Thoracic aorta (tissue), 2 donors: Measurements from ENCODE around the gene TMED8. TPM values are rescaled to one million over a fixed set of nuclear protein-coding genes. Genes with fewer than 3 reads are reported as not detected.
"Not testable (repeated sequence)": the region's sequence is repeated elsewhere in the genome, so short reads cannot be mapped to it uniquely, and the experiment has no call there.

Experiments used
- ATAC-seq: fragments of 150-250 bp; one replicate; pipeline ENCODE4 v1.8.0; 2017; ENCODE audit warnings: low read depth; ENCODE audit not compliant: insufficient number of reproducible peaks, low FRiP score
- DNase-seq: peaks from one replicate; pipeline ENCODE4 v3.0.0-alpha.2; 2020; ENCODE audit warnings: low spot score
- H3K27ac ChIP-seq, 2 donors: fragments of 200-600 bp; sonication (generic); 1 replicate in 1 of 2; 2 replicates in 1 of 2; pipeline ENCODE4 v1.5.1; 2016; ENCODE audit warnings: mild to moderate bottlenecking in 2 of 2, moderate library complexity in 2 of 2
- H3K27me3 ChIP-seq: fragments of 200-600 bp; sonication (generic); replicated peaks from 2 replicates; pipeline ENCODE4 v1.6.0; 2016; ENCODE audit warnings: mild to moderate bottlenecking; ENCODE audit not compliant: insufficient read depth
- H3K36me3 ChIP-seq: fragments of 200-600 bp; sonication (generic); one replicate; pipeline ENCODE4 v1.5.1; 2016
- H3K4me1 ChIP-seq, 2 donors: fragments of 200-600 bp; sonication (generic); 1 replicate in 1 of 2; 2 replicates in 1 of 2; pipeline versions ENCODE4 v1.5.1 to v1.6.0; 2016; ENCODE audit warnings: low read depth in 2 of 2, mild to moderate bottlenecking in 1 of 2; ENCODE audit not compliant: control insufficient read depth in 1 of 2
- H3K4me3 ChIP-seq: fragments of 200-600 bp; sonication (generic); 2 replicates; pipeline ENCODE4 v1.5.1; 2016; ENCODE audit warnings: mild to moderate bottlenecking
- H3K9me3 ChIP-seq: fragments of 200-600 bp; sonication (generic); 2 replicates; pipeline ENCODE4 v1.5.1; 2016
- total RNA-seq, 2 donors: library from RNA; depleted of rRNA; stranded (reverse); fragments of >200 nt; gene quantifications; one replicate each; pipeline versions ENCODE4 v1.1.0 to v1.2.3, GENCODE V29; 2016
- TF ChIP-seq, protein P1 (sequence below): fragments of 200-600 bp; sonication (generic); IDR thresholded peaks from one replicate; pipeline ENCODE4 v1.5.1; 2019; ENCODE audit warnings: antibody characterized with exemption

TMED8 gene
- total RNA-seq, 2 donors from 2014 or later, result 10.0 to 12.0 TPM

DNA sequence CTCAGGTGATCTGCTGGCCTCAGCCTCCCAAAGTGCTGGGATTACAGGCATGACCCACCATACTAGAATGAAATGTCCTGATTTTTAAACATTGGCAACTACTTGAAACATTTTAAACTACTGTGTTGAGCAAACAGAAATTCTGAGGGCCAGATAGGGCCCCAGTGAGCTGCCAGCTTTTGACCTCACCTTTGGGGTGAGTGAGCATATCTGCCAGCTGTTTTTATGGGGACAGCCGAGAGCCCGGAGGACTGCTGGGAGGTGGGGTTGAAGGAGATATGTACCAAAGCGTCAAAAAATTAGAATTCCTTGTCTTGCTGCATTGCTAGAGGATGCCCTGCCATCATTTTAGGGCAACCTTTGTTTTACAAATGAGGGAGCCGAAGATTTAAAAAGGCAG is 53.3 kb downstream of the TMED8 start:
- Histone ChIP-seq H3K27me3 (no peaks in the 10 kb centered on the region), H3K4me1 (peaks cover 9 to 19% of the 10 kb centered on the region in 2 donors), H3K27ac (no peak overlapping the region), H3K9me3 (no peaks in the 10 kb centered on the region), H3K4me3 (no peak overlapping the region), H3K36me3 (no peaks in the 10 kb centered on the region)
- ATAC-seq, result no peak
- TF ChIP-seq, protein P1, sequence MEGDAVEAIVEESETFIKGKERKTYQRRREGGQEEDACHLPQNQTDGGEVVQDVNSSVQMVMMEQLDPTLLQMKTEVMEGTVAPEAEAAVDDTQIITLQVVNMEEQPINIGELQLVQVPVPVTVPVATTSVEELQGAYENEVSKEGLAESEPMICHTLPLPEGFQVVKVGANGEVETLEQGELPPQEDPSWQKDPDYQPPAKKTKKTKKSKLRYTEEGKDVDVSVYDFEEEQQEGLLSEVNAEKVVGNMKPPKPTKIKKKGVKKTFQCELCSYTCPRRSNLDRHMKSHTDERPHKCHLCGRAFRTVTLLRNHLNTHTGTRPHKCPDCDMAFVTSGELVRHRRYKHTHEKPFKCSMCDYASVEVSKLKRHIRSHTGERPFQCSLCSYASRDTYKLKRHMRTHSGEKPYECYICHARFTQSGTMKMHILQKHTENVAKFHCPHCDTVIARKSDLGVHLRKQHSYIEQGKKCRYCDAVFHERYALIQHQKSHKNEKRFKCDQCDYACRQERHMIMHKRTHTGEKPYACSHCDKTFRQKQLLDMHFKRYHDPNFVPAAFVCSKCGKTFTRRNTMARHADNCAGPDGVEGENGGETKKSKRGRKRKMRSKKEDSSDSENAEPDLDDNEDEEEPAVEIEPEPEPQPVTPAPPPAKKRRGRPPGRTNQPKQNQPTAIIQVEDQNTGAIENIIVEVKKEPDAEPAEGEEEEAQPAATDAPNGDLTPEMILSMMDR, result no peak
- DNase-seq, result no peak

DNA sequence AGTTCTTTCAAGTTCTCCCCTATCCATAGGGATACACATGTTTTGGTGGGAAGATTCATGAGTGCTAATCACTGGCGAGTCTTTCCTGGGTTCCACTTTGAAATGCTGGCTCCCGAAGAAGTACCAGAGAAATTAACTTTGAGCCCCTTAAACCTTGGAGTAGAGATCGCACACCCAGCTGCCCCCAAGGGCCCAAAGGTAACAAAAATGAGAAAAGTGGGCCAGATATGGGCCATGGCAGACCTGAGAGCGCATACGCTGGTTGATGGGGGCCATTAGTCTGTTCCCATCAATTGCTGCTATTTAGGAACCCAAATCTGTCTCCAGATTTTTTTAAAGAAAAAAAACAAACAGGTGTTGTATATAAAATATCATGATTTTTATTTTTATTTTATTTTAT is 53.9 kb downstream of the TMED8 start:
- Histone ChIP-seq H3K27me3 (no peaks in the 10 kb centered on the region), H3K36me3 (no peaks in the 10 kb centered on the region), H3K4me3 (no peak overlapping the region), H3K4me1 (peaks cover 9 to 19% of the 10 kb centered on the region in 2 donors), H3K9me3 (no peaks in the 10 kb centered on the region), H3K27ac (no peak overlapping the region)
- no peak for ATAC-seq
- TF ChIP-seq, protein P1, result no peak
- DNase-seq, result no peak

DNA sequence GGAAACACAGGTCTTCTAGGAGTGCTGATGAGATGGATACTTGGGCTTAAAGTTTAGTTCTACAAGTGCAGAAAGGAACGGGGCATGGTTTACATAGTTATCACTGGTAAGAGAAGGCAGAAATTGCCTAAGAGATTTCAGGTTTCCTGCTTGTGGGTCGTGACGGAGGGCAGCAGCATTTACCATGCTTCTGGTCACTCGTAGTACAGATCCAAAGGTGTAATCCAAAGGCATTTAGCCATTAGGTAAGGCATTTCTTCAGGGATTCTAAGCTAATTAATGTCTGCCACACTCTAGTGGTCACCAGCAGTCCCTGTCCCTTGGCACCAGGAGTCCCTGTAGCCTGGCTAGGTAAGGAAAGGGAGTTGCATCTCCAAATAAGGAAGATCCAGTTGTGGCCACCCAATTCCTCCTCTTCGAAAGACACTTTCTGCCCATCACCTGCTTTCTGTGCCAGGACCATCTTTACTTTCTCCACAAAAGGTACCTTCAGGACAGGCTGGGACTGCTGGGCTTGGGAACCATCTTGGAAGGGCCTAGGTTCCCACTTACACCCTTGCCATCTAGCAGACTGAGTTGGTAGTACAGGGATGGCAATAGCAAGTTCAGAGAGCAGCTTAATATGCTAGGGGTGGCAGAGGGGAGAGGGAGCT is 54.5 kb downstream of the TMED8 start:
- TF ChIP-seq, protein P1, result no peak
- ATAC-seq (no peak), DNase-seq (no peak)
- Histone ChIP-seq H3K9me3 (no peaks in the 10 kb centered on the region), H3K27me3 (no peaks in the 10 kb centered on the region), H3K36me3 (no peaks in the 10 kb centered on the region), H3K27ac (peak overlapping the region; percentile 99), H3K4me1 (peaks cover 9 to 19% of the 10 kb centered on the region in 2 donors), H3K4me3 (peak overlapping the region; percentile 97)

DNA sequence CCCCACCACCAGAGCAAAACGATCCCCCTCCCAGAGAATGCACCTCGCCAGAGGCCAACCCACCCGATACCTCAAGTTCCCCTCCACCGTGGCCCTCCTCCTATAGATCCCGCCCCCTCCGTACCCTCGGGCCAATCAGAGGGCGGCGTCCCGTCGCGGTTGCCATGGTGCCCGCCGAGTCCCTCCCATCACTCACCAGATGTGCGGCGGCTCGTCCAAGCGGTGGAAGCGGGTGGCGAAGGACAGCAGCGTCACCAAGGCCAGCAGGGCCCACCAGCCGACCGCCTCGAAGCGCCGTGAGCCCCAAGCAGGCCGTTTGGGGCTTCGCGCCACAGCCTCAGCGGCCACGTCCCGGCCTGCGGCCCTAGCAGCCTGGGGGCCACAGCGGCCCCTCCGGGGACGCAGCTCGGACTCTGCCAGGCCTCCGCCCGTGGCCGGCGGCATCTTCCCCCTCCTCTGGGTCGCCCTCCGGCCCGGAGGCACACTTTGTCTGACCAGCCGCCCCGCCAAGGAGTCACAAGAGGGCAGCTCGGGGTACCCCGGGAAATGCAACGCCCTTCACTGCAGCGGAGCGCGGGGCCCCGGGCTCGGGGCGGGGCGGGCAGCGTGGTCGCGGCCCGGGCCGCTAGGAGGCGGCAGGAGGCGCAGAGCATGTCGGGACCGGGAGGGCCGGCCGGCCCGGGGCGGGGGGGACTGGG is 56.5 kb downstream of the TMED8 start, which contains the start of gene POMT2:
POMT2 (minus strand) TSS at position 646 of the 698 bp plus-strand sequence; CDS start at position 444, 202 bp downstream.
- H3K4me1 ChIP-seq, result peaks cover 9 to 19% of the 10 kb centered on the region in 2 donors
- peak; percentile 74 for ATAC-seq

DNA sequence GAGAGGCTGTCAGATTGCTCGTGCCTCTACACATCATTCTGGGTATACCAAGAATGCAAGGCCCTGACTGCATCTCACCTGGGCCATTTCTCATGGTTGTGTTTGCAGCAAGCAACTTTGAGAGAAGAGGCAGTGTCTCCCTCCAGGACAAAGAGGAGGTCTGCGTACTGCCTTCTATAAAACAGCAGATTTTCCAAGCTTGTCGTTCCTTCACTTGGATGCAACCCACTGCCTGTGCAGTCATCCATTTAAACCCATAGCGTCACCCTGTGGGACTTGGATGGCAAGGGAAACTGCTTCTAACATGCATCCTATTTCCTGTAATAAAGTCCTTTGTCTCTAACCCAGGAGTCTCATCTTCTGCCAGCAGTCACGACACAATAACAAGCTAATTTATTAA is 57.5 kb downstream of the TMED8 start:
- DNase-seq (no peak), ATAC-seq (no peak)
- Histone ChIP-seq H3K4me1 (peaks cover 9 to 19% of the 10 kb centered on the region in 2 donors), H3K9me3 (no peaks in the 10 kb centered on the region), H3K4me3 (peak overlapping the region; percentile 97), H3K27me3 (no peaks in the 10 kb centered on the region), H3K27ac (no peak overlapping the region), H3K36me3 (no peaks in the 10 kb centered on the region)
- TF ChIP-seq, protein P1, result no peak

More for the DNA sequence above, 56.5 kb downstream of the TMED8 start, which contains the start of gene POMT2:
- TF ChIP-seq, protein P1, result peak; percentile 61
- H3K27me3 ChIP-seq, result no peaks in the 10 kb centered on the region
- peak within 1 kb of the TSS; percentile 99 for H3K27ac ChIP-seq
- peak; percentile 82 for DNase-seq
- no peaks in the 10 kb centered on the region for H3K9me3 ChIP-seq
- peak within 1 kb of the TSS; percentile 97 for H3K4me3 ChIP-seq
- no peaks in the 10 kb centered on the region for H3K36me3 ChIP-seq

DNA sequence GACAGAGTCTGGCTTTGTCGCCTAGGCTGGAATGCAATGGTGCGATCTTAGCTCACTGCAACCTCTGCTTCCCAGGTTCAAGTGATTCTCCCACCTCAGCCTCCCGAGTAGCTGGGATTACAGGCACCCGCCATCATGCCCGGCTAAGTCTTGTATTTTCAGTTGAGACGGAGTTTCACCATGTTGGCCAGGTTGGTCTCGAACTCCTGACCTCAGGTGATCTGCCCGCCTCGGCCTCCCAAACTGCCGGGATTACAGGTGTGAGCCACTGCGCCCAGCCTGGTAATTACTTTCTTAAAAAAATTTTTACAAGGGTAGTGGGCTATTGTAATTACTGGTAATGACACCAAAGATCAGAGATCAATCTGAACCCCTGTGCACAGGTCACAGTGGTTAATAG is 58.1 kb downstream of the TMED8 start:
- H3K27ac ChIP-seq, H3K9me3 ChIP-seq, H3K4me3 ChIP-seq, H3K27me3 ChIP-seq, DNase-seq, ATAC-seq, H3K36me3 ChIP-seq: not testable (repeated sequence)
- H3K4me1 ChIP-seq, result peaks cover 9 to 19% of the 10 kb centered on the region in 2 donors
